Activated CD8-positive, alpha-beta memory T cell treated with anti-CD3 and anti-CD28 coated beads for 48 hours (primary cell): ENCODE results near the gene SIAH3.
A peak's percentile ranks its signal among the peaks of the same experiment; 100 is the strongest.

Experiments
- DNase-seq, 3 experiments: peaks; one replicate each; pipeline ENCODE4 v3.0.0-alpha.2; 2020; ENCODE audit warnings: low read depth in 2 of 3, low spot score in 2 of 3

Gene SIAH3

GRCh38 chr13:45744979-45745378, 106.6 kb downstream of the SIAH3 start:
- no peak for DNase-seq

DNA sequence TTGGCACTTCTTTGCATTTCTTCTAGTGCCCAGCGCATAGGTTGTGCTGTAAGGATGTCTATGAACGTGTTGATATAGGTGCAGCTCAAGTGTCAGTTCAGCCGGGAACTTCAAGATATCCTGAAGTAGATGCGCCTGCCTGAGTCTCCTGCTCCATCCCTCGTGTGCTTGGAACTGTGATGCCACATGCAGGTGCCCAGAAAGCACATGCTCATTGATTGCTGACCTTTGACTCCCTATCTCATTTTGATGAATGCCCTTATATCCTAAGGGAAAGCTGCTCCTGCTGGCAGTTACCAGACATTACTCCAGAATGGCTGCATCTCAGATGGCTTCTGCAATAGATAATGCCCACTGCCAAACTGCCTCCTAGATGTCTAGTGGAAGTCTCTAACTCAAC, 108.6 kb downstream of the SIAH3 start:
- DNase-seq, result no peak

DNA sequence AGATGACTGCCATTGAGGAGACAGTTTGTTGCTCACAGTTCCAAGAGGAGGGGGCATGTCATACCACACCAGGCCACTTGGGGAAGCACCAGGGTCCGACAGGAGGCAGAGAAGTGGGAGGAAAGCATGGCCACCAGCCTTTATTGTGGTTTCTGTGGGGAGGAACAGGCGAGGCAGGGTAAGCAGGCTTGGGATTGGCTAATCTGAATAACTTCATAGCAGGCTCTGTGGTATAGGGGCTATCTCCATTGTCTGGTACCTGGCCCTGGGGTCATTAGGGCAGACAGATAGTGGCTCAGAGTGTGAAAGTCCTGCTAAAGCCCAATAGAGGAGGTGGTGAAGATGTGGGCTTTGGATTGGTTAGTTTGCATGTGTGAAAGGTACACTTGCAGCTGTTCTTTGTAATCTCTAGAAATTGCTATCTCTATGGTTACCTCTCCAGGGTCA, 114.0 kb downstream of the SIAH3 start:
- peak in 2 of 3 experiments; percentile 3 to 5 for DNase-seq

GRCh38 chr13:45733361-45733760, 118.2 kb downstream of the SIAH3 start:
- DNase-seq, result no peak

DNA sequence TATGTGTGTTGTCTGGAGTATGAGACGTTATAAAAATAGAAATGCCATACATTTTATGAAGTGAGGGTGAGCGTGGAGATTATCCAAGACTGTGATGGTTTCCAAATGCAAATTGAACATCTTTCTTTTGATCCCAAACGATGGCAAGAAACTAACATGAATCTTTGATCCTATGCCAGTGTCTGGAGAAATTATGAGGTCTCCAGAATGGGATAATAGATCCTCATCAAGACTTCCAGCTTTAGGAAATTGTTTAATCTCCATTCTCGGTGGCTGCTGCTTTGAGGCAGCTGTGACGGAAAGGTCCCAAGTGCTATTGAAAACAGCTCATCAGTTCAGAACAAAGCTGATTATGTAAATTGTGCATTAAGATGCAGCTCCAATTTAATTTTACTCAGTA, 118.6 kb downstream of the SIAH3 start:
- no peak for DNase-seq

- DNase-seq, result no peak
Observed at GRCh38 chr13:45731455-45731854, 120.1 kb downstream of the SIAH3 start.

DNA sequence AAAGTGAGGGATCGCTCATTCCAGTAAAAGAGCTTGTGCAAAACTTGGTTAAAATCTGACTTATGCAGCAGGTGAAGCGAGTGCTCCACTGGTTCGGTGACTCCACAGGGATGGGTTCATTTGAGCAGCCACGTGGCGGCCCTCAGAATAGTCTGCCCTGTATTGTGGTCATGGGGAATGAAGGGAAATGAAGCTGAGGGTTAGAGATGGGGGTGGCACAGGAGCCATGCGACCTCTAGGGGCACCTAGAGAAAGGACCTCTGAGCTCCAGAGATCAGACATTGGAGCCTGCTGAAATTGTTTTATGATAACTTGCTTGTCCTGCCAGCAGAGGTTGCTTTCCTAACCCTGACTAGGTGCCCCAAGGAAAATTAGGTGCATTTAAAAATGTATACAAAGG, 122.8 kb downstream of the SIAH3 start:
- no peak for DNase-seq
